GM21360 (cell line): ENCODE results near the gene GSTT4.
"Not testable (repeated sequence)": the region's sequence is repeated elsewhere in the genome, so short reads cannot be mapped to it uniquely, and the experiment has no call there.

Experiments used
- ATAC-seq: cut with Tn5 transposase; IDR thresholded peaks from one replicate; pipeline ENCODE4 v1.9.1; 2021; ENCODE audit warnings: mild to moderate bottlenecking, moderate library complexity; ENCODE audit not compliant: unreplicated experiment

The GSTT4 gene

DNA sequence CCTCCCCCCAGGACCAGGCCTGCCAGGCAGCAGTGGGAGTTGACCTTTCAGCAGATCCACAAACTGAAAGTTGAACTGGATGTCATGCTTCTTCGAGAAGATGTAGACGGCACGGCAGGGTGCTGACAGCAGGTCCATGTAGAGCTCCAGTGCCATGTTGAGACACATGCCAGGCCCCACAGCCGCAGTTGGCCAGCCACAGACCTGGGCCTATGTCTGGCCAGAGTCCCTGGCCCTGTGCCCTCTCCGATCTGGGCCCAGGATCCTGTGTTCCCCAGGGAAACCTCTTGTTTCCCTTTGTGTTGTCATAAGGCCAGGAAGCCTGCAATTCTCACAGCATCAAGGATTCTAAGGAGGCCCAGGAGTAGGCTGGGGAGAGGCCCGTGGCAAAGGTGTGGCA lies at the start of gene GSTT4:
Gene GSTT4, minus strand, starts transcription at position 253 of the 400 bp plus-strand sequence. Its CDS starts 97 bp downstream, at position 156.
- ATAC-seq: no peak

DNA sequence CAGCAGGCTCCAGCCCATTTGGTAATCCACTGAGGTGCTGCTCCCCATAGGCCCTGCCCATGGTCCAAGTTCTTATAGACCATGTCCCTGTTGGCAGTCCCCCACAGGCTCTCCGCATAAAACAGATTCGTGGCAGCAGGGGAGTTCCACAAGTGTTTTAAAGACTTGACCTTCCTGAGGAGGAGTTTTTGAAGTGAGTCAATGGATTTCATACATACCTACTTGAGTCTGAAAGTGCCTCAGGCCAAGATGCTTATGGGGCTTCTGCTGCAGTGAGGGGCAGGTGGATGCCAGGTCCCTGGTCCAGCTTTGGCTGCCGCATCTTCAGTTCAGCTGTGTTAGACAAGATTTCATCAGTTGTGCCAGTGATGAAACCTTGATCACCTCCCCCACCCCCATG lies 49.1 kb upstream of the GSTT4 start:
- ATAC-seq: no peak

DNA sequence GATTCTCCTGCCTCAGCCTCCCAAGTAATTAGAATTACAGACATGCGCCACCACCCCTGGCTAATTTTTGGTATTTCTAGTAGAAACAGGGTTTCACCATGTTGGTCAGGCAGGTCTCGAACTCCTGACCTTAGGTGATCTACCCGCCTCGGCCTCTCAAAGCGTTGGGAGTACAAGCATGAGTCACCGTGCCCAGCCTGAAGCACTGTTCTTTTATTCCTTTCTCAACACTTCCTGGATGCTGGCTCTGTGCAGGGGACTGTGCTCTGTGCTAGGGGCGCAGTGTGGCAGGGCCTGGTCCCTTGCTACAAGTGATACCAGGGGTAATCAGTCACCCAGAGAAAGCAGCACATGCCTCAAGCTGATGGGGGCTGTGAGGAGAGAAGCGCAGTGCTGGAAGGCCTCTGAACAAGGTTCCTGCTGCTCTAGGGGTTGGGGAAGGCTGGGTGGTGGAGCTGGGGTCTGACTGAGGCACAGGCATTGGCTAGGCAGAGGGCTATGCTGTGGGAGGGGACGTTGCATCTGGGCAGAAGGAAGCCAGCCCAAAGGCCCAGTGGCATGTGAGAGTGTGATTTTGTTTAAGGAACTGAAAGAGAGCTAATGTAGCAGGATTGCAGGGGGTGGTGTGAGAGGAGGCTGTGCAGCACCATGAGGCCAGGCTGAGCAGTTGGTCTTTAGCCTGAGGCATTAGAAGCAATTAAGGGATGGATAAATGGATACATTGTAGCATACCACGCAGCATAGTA lies 48.4 kb upstream of the GSTT4 start:
- ATAC-seq: no peak

DNA sequence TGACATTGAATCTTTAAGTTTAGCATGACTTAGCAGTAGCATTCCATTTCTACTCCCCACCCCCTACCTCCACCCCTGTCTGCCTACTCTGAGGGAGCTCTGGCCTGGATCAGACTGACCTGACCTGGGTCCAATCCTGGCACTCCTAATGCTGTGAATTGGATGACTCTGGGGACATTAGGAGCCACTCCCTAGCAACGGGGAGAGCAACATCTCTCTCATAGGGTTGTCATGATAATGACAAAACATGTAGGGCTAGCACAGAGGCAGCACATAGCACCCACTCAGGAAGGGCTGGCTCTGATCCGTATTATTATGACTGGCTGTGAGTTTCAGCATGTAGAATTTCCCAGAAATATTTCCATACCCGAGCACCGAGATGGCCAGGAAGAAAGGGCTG lies 46.3 kb upstream of the GSTT4 start:
- no peak for ATAC-seq

DNA sequence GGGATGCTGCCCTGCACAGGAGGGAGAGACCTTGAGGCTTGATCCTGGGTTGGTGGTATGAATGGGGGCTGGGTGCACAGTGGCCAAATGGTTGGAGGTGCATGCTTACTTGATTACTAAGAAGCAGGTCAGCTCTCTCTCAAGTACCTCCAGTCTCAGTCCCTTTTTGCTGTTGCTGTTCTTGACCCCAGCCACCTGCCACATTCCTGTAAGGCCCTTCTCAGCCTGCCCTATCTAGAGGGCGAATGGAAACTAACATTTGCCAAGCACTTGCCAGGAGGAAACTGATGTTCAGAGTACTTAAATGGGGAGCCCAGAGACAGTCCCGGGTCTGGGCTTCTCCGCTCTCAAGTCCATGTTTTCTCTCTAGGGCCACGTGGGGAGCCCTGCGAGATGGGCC lies 45.8 kb upstream of the GSTT4 start:
- ATAC-seq: no peak

DNA sequence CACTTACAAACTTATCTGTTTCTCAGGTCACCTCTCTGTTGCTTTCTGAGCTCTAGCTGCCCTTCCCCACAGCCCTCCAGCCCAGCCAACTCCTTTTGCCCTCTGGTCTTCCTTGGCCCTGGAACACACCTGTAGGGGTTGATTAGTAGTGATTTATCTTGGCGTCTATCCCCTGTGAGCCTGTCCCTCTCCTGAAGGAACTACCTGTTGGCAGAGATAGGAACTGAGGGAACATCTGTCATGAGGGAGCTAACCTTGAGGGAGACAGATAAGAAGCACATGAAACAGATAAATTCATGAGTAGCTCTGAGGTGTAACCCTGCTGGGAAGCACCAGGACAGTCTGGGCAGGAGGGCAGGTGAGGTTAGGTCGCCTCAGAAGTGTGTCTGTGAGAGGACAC lies 44.7 kb upstream of the GSTT4 start:
- ATAC-seq: no peak

DNA sequence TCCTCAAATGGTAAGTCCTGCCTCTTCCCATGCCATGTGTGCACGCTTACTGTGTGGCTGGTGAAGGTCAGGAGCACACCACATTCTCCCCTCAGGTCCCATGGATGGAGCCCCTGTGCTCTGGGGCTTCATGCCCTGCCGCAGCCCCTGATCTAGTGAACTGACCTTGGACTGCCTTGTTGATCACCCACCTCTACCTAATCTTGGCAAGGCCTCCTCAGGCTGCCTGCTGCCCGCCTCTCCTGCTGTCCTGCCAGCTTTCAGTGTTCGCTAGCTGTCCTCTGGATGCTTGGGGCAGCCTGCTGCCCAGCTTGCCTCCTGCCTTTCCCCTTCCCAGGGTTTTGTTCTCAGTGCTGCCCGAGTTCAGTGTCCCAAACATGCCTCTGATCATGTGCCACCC lies 44.0 kb upstream of the GSTT4 start:
- ATAC-seq: no peak

DNA sequence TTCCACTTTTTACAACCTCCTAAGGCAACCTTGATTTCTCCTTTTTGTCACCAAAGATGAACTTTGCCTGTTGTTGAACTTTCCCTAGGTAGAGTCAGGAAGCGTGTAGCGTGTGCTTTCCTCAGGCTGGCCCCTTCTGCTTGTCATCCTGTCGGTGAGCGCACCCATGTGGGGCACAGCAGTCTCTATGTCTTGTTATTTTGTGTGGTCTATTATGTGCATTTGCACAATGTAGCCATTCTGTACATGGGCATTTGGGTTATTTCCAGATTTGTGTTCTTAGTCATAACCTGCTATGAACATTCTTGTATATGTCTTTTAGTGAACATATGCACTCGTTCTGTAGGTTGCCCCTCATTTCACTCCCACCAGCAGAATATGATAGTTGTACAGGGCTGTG lies 40.8 kb upstream of the GSTT4 start:
- no peak for ATAC-seq

DNA sequence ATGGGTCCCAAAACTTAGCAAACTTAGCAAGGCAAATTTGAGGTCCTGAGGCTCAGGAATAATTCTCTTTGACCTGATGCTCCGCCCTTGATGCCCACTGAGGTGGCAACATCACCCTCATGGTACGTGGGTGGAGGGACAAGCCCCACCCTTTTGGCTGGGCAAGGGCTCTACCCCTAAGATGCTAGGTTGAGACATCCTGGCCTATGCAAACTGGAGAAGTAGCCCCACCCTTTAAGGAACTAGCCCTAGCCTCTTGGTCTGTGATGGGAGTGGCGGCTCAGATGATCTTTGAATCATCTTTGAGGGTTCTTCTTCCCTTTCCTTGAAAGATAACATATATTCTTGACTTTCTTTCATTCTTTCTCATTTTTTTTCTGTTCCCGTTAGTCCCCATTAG lies 38.7 kb upstream of the GSTT4 start:
- no peak for ATAC-seq

DNA sequence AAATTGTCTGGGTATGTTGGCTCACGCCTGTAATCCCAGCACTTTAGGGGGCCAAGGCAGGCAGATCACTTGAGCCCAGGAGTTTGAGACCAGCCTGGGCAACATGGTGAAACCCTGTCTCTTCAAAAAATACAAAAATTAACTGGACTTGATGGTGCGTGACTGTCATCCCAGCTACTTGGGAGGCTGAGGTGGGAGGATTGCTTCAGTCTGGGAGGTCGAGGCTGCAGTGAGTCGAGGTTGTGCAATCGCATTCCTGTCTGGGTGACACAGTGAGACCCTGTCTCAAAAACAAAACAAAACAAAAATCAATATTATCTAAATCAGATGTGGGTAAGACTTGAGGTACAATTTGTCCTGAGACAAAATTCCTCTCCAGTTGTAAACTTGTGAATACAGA lies 38.2 kb upstream of the GSTT4 start:
- ATAC-seq: not testable (repeated sequence)

DNA sequence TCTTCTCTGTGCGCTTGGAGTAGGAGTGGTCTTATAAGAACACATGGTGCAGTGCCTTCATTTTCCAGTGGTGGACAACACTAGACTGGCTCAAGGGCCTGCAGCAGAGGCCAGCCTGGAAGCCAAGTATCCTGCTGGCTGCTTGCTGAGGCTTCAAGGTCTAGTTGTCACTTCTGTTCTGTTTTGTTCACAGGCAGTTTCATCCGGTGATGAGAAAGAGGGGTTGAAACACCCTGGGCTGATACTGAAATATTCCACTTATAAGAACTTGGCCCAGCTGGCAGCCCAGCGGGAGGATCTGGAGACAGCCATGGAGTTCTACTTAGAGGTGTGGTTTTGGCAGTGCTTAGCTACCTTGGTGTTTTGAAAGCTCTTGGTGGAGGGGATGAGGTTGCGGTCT lies 35.7 kb upstream of the GSTT4 start:
- no peak for ATAC-seq

DNA sequence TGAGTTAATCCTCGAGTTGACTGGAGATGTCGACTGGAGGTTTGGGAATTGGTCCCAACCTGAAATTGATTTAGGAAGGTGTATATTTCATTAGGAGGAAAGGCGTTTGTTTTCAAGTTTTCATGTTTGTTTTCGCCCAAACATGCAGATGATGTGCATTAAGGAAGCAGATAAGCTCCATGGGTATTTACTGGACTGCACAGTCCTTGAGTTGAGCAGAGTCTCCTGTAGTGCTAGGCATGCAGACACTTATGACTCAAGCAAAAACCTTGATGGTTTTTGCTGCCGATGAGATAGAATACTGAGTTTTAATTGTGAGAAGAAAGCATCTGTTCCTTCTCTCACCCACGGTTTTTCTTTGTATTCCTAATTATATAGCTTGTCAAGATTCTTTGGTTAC lies 33.8 kb upstream of the GSTT4 start:
- ATAC-seq: no peak

DNA sequence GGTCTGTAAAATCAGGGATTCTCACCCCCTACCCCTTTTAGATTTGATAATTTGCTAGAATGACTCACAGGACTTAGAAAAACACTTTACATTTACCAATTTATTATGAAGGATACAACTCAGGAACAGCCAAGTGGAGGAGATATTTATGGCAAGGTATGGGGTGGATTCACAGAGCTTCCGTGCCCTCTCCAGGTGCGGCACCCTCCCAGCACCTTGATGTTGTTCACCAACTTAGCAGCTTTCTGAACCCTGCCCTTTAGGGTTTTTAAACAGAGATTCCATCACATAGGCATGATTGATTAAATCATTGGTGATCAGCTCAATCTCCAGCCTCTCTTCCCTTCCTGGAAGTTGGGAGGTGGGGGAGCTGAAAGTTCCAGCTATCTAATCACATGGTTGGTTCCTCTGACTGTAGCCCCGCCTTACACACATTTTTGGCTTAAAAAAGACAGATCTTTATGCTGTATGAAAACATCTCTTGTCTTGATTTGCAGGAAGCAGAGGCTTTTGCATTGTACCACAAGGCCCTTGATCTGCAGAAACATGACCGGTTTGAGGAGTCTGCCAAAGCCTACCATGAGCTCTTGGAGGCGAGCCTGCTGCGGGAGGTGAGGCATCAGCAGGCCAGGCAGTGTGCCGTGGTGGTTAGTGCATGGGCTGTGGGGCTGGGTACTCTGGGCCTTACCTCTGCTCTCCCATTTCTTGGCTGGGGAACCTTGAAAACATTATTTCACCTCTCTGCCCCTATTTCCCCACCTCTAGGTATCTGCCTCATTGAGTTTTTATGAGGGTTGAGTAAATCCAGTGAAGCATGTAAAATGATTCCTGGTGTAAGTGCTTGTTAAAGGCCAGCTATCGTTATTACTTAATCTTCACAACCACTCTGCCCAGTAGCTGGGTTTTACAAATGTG lies 32.9 kb upstream of the GSTT4 start:
- no peak for ATAC-seq

DNA sequence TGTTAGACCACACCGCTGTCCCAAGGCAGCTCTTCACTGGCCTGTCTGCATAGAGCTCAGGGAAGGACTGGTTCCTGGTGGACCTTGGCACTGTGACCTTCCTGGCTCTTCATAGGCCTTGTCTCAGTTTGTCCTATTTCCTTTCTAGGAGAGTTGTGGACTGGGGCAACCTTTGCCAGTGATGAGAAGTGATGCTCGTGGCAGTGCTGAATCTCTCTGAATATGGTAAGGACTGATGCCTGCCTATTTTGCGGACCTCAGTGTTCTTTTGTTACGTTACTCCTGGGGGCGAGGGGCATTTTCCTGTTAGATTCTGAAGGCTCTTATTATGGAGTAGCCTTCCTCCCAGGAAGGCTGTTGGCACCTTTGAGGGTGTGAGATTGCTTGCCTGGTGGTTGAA lies 30.0 kb upstream of the GSTT4 start:
- ATAC-seq: no peak

DNA sequence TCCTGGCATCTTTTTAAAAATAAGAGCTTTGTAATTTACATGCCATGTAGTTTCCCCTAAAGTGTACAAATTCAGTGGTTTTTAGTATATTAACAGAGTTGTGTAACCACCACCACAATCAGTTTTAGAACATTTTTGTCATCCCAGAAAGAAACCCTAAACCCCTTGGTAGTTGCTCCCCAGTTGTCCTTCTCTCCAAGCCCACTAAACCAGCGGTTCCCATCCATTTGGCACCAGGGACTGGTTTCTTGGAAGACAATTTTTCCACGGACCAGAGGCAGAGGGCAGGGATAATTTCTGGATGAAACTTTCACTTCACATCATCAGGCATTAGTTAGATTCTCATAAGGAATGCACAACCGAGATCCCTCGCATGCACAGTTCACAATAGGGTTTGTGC lies 28.5 kb upstream of the GSTT4 start:
- ATAC-seq: no peak

DNA sequence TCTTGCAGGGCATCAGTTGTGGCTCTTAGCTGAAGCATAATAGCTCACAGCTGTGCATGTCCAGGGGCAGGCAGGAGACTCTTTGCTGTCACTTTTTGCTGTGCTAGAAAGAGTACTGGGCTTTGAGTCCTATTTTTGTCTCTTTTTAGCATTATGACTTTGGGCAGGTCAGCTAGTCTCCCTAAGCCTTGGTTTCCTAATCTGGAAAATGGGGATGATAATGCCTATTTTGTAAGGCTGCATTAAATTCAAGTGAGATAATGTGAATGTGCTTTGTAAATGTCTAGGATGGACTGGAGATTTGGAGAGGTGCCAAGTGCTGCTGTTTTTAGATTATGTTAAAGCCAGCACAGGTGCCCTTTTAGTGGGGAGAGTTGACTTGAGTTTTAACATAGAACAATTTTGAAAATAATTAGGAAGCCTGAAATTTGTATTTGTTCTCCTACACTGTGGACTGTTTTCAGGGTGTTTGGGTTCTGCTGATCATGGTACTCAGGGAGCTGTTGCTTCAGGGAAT lies 25.0 kb upstream of the GSTT4 start:
- no peak for ATAC-seq

DNA sequence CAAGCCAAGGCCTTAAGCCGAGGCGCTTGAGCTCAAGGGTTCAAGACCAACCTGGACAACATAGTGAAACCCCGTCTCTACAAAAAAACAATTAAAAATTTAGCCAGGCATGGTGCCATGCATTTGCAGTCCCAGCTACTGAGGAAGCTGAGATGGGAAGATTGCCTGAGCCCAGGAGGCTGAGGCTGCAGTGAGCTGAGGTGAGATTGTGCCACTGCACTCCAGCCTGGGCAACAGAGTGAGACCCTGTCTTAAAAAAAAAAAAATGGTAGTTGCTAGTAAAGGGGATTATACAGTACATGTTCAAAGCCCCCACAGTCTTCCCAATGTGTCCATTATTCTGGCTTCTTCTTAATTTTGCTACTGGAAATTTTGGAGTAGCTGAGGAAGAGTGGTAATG lies 24.1 kb upstream of the GSTT4 start:
- no peak for ATAC-seq

DNA sequence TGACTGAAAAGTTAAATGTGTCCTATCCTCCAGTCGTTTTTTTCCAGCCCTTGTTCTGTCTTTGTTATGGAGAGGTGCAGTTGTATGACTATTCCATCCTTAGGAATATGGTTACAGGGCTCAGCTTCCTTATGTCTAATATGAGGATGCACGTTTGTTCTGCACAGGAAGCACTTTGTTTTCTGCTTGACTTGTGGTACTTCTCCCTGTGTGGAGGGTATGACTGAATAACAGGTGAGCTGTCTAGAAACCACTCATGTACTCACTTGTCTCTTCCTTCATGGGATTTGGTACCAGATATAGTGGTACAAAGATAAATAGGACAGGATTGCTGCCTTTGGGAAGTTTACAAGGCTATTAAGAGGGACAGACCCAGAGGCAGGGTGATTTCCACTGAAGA lies 23.3 kb upstream of the GSTT4 start:
- ATAC-seq: no peak

DNA sequence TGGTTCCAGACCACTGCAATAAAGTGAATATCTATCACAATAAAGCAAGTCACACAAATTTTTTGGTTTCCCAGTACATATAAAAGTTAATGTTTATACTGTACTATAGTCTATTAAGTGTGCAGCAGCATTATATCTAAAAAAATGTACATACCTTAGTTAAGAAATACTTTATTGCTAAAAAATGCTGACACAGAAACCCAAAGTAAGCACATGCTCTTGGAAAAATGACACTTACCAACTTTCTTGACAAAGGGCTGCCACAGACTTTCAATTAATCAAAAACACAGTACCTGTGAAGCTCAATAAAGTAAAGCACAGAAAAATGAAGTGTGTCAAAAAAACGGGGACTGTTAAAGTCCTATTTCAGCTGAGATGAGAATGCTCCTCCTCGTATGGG lies 22.7 kb upstream of the GSTT4 start:
- ATAC-seq: no peak

DNA sequence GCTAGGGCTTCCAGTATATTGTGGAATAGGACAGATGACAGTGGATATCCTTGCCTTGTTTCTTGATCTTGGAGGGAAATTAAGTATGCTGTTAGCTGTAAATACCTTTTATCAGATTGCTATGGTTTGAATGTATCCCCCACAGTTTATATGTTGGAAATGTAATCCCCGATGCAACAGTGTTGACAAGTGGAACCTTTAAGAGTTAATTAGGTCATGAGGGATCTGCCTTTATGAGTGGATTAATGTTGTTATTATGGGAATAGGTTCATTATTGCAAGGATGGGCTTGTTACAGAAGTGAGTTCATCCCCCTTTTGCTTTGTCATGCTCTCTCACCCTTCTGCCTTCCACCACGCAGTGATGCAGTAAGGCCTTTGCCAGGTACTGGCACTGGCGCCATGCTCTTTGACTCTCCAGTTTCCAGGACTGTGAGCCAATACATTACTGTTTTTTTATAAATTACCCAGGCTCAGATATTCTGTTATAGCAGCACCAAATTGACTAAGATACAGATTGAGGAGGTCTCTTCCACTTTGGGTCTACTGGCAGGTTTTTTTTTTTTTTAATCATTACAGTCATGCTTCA lies 22.2 kb upstream of the GSTT4 start:
- no peak for ATAC-seq

DNA sequence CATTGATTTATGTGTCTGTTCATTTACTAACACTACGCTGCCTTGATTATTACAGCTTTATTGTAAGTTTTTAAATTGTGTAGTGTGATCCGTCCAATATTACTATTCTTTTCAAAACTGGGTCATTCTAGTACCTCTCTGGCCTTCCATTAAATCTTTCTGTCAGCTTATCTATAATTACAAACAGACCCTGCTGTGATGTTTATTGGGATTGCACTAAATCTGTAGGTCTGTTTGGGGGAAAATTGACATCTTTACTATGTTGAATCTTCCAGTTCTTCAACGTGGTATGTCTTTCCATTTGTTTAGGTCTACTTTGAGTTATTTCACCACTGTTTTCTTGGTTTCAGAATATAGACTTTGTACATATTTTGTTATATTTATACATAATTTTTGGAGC lies 21.5 kb upstream of the GSTT4 start:
- ATAC-seq: no peak

DNA sequence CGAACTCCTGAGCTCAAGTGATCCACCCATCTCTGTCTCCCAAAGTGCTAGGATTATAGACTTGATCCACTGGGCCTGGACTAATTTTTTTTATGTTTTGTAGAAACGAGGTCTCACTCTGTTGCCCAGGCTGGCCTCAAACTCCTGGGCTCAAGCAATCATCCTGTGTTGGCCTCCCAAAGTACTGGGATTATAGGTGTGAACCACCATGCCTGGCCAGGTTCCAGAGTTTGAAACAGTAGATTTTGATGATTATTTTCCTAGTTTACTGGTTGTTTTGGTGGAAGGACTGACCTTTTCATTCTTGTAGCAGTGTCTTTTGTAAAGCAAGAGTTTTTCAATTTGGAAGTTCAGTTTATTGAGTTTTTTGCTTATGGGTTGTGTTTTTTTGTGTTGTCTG lies 20.8 kb upstream of the GSTT4 start:
- ATAC-seq: no peak
